Urinary bladder (tissue), 4 donors: Measurements from ENCODE around the gene HTRA3. TPM values are rescaled to one million over a fixed set of nuclear protein-coding genes. Genes with fewer than 3 reads are reported as not detected.

Experiments used
- DNase-seq: peaks from one replicate; pipeline ENCODE4 v3.0.0-alpha.2; 2015; ENCODE audit errors: extremely low spot score
- H3K27ac ChIP-seq: one replicate; pipeline ENCODE4 v1.5.1; 2013; ENCODE audit warnings: low read depth, mild to moderate bottlenecking, moderate library complexity
- H3K36me3 ChIP-seq: one replicate; pipeline ENCODE4 v1.6.1; 2013; ENCODE audit warnings: mild to moderate bottlenecking, moderate library complexity; ENCODE audit not compliant: insufficient read depth
- H3K4me1 ChIP-seq: one replicate; pipeline ENCODE4 v1.6.1; 2013; ENCODE audit warnings: mild to moderate bottlenecking, moderate library complexity; ENCODE audit not compliant: insufficient read depth
- H3K4me3 ChIP-seq: one replicate; pipeline ENCODE4 v1.5.1; 2013; ENCODE audit warnings: low read depth, low read length
- WGBS: extraction: QIAGEN DNeasy Blood & Tissue Kit; methylation state at CpG from one replicate; pipeline ENCODE4 v1.1.7; 2013; 5-methylcytosine and 5-hydroxymethylcytosine counted together
- polyA plus RNA-seq: library from polyadenylated mRNA; stranded (reverse); fragments of 200-250 nt; gene quantifications from one replicate; pipeline ENCODE4 v1.2.3, GENCODE V29; 2013
- total RNA-seq: library from RNA; depleted of rRNA; stranded (reverse); fragments of >200 nt; gene quantifications from one replicate; pipeline ENCODE4 v1.2.3, GENCODE V29; 2014
- donor health status: healthy with polysubstance abuse.
- donor health status: healthy.

Gene HTRA3
- total and polyA plus RNA-seq, 2 donors: 37.0 to 49.2 TPM

- WGBS: 67% methylated on average over 17 of the region's 17 CpGs
- Histone ChIP-seq H3K27ac (no peak overlapping the region), H3K4me3 (no peak overlapping the region), H3K36me3 (peaks cover 2% of the 10 kb centered on the region), H3K4me1 (no peaks in the 10 kb centered on the region)
- DNase-seq: no peak
These were observed 31.0 kb upstream of the HTRA3 start for GRCh38 chr4:8238515-8239053.

DNA sequence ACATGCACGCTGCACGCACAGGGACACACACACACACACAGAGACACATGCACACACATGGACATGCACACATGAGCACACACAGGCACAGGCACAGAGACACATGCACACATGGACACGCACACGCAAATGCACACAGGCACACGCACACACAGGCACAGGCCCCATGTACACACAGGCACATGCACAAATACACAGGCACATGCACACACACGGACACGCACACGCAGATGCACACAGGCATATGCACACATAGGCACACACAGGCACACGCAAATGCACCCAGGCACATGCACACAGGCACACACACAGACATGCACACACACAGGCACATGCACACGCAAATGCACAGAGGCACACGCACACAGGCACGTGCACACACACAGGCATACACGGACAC lies 30.3 kb upstream of the HTRA3 start:
- peaks cover under 1% of the 10 kb centered on the region for H3K36me3 ChIP-seq
- no peak overlapping the region for H3K4me3 ChIP-seq
- H3K27ac ChIP-seq: no peak overlapping the region
- DNase-seq: no peak
- WGBS: 97% methylated on average over 13 of the region's 13 CpGs
- no peaks in the 10 kb centered on the region for H3K4me1 ChIP-seq

DNA sequence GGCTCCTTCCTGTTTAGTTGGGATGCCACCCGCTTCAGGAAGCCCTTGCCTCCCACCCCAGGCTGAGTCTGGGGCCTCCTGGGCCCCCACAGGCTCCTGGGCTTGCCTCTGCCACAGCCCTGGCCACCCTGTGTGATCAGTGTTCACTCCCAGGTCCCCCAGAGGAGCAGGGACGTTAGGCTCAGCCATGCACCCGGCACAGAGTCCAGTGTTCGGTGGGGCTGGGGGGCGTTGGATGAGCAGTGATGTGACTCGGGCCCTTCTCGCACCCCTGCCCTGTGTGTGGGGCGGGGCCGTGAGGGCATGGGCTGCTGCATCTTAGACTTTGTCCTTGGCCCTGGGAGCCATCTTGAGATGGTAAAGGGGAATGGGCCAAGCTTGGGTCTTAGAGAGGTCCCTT lies 29.9 kb upstream of the HTRA3 start:
- H3K4me3 ChIP-seq: no peak overlapping the region
- DNase-seq: no peak
- WGBS: 94% methylated on average over 9 of the region's 9 CpGs
- no peaks in the 10 kb centered on the region for H3K36me3 ChIP-seq
- no peak overlapping the region for H3K27ac ChIP-seq
- no peaks in the 10 kb centered on the region for H3K4me1 ChIP-seq

GRCh38 chr4:8240211-8241041 lies 29.1 kb upstream of the HTRA3 start:
- 82% methylated on average over 26 of the region's 26 CpGs for WGBS
- Histone ChIP-seq H3K4me1 (no peaks in the 10 kb centered on the region), H3K36me3 (no peaks in the 10 kb centered on the region), H3K27ac (no peak overlapping the region), H3K4me3 (no peak overlapping the region)
- DNase-seq: no peak

- no peak overlapping the region for H3K4me3 ChIP-seq
- 91% methylated on average over 14 of the region's 14 CpGs for WGBS
- no peaks in the 10 kb centered on the region for H3K4me1 ChIP-seq
These were observed 28.3 kb upstream of the HTRA3 start for GRCh38 chr4:8241211-8241779.

GRCh38 chr4:8241895-8242696 lies 27.5 kb upstream of the HTRA3 start:
- no peaks in the 10 kb centered on the region for H3K4me1 ChIP-seq
- H3K36me3 ChIP-seq: no peaks in the 10 kb centered on the region
- no peak overlapping the region for H3K4me3 ChIP-seq
- no peak overlapping the region for H3K27ac ChIP-seq
- 25% methylated on average over 29 of the region's 29 CpGs for WGBS
- peak; percentile 87 for DNase-seq

More at GRCh38 chr4:8241211-8241779, 28.3 kb upstream of the HTRA3 start:
- no peak for DNase-seq
- no peak overlapping the region for H3K27ac ChIP-seq
- no peaks in the 10 kb centered on the region for H3K36me3 ChIP-seq

DNA sequence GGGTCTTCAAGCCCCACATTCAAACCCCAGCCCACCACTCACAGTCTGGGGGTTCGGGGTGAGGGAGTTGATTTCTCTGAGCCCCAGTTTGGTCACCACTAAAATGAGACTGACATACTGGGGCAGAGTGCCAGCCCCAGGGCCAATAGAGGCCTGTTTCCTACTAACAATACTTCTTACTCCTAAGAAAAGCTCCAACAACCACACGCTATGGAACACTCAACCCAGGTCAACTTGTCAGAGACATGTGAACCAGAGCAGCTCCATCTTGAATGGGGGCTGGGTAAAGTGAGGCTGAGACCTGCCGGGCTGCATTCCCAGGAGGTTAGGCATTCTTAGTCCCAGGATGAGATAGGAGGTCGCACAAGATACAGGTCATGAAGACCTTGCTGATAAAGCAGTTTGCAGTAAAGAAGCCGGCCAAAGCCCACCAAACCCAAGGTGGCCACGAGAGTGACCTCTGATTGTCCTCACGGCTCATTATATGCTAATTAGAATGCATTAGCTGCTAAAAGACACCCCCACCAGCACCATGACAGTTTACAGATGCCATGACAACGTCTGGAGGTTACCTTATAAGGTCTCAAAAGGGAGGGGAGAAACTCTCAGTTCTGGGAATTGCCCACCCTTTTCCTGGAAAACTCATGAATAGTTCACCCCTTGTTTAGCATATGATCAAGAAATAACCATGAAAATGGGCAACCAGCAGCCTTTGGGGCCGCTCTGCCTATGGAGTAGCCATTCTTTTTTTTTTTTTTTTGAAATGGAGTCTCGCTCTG lies 26.6 kb upstream of the HTRA3 start:
- Histone ChIP-seq H3K36me3 (no peaks in the 10 kb centered on the region), H3K27ac (no peak overlapping the region), H3K4me3 (no peak overlapping the region), H3K4me1 (no peaks in the 10 kb centered on the region)
- WGBS: 85% methylated on average over 10 of the region's 10 CpGs
- DNase-seq: no peak

- WGBS: 93% methylated on average over 18 of the region's 18 CpGs
- no peak overlapping the region for H3K27ac ChIP-seq
These were observed 25.4 kb upstream of the HTRA3 start for GRCh38 chr4:8244001-8244757.

GRCh38 chr4:8244931-8245460 lies 24.6 kb upstream of the HTRA3 start:
- 97% methylated on average over 19 of the region's 19 CpGs for whole genome bisulfite sequencing
- Histone ChIP-seq H3K27ac (no peak overlapping the region), H3K36me3 (no peaks in the 10 kb centered on the region), H3K4me1 (no peaks in the 10 kb centered on the region), H3K4me3 (no peak overlapping the region)
- DNase-seq: no peak

More at GRCh38 chr4:8244001-8244757, 25.4 kb upstream of the HTRA3 start:
- no peak for DNase-seq
- Histone ChIP-seq H3K36me3 (no peaks in the 10 kb centered on the region), H3K4me3 (no peak overlapping the region), H3K4me1 (no peaks in the 10 kb centered on the region)

DNA sequence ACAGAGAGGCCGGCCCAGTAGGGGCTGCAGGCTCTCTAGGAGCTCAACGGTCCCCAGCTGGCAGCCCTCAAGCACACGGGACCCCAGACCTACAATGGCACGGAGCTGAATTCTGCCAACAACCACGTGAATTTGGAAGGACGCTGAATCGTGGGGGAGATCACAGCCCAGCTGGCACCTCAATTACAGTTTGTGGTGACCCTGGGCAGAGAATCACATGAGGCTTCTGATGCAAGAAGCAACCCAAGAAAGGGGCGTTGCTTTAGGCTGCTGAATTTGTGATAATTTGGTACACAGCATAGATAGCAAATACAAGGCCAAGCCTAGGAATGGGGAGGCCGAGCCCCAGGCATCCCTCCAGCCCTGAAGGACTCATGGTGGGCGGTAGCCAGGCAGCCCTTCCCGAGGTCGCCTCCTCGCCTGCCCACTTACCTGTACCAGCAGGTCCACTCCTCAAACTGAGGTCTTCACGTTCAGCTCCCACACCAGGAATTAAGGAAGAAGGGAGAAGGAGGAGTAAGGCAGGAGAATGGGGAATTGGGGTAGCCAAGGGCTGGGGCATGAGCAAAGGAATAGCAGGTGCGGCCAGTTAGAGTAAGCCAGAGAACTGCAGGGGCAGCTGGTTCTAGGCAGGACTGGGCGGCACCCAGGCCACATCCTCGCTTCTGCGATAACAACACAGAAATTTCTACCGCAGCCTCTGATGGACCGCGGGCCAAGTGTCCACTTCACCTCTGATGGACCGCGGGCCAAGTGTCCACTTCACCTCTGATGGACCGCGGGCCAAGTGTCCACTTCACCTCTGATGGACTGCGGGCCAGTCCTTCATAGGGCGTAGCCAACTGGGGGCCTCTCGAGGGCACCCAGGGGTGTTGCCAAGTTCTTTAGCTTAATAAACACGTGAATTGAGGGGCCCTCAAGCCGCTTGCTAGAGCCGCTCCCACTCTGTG lies 23.4 kb upstream of the HTRA3 start:
- H3K36me3 ChIP-seq: no peaks in the 10 kb centered on the region
- no peak for DNase-seq
- no peak overlapping the region for H3K27ac ChIP-seq
- 92% methylated on average over 31 of the region's 31 CpGs for WGBS
- no peaks in the 10 kb centered on the region for H3K4me1 ChIP-seq
- no peak overlapping the region for H3K4me3 ChIP-seq

DNA sequence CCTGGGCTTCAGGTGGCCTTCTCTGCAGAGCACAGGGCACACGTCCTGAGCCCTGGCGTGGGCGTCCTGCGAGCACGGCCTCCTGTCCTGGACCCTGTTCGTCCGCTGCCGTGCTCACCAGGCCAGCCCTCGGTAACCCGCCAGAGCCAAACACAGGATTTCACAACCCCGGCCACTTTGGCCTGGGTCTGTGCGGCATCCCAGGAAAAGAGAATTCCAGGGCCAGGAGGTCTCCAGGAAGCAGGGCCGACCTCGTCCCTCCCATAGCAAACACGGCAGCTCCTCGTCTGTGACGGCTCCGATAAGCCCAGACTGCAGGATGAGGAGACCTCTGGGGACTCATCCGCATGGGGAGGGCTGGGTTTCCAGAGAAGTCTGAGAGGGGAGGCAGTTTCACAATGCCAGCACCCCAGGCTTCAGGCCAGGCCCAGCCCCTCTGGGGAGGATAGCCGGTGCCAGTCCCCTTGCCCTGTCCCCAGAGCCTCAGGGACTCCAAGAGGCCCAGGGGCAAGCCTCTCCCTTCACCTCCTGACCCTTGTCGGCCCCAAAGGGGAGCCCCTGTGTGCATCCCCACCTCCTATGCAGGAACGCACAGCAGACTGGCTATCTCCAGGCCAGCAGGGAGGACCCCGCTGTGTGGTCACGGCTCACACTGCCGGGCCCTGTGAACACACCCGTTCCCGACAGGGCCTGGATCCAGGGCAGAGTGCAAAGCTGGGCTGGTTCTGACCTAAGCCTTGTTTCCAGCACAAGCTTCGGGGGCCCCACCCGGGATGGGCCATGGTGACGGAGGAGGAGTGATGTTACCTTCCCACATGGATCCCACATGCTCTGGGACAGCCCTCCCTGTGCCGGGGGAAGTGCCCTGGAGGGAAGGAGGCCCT lies 22.3 kb upstream of the HTRA3 start:
- Histone ChIP-seq H3K4me3 (no peak overlapping the region), H3K27ac (no peak overlapping the region), H3K36me3 (no peaks in the 10 kb centered on the region), H3K4me1 (no peaks in the 10 kb centered on the region)
- DNase-seq: no peak
- WGBS: 67% methylated on average over 31 of the region's 31 CpGs
